Aorta (tissue), 5 donors: ENCODE results near the gene CATSPERB. TPM values are rescaled to one million over a fixed set of nuclear protein-coding genes. Genes with fewer than 3 reads are reported as not detected.
"Not testable (repeated sequence)": the region's sequence is repeated elsewhere in the genome, so short reads cannot be mapped to it uniquely, and the experiment has no call there.

Experiments used
- ATAC-seq: fragments of 200-7000 bp; cut with Tn5 transposase; one replicate; pipeline ENCODE4 v1.9.1; 2022; ENCODE audit warnings: moderate library complexity; ENCODE audit not compliant: low FRiP score
- DNase-seq, 2 donors: peaks; one replicate each; pipeline ENCODE4 v3.0.0-alpha.2; 2020
- H3K27ac ChIP-seq, 2 donors: one replicate each; pipeline ENCODE4 v1.5.1; 2013; ENCODE audit warnings: low read length in 2 of 2, mild to moderate bottlenecking in 2 of 2, moderate library complexity in 2 of 2, control low read depth in 1 of 2, inconsistent platforms in 1 of 2, low read depth in 1 of 2
- H3K27me3 ChIP-seq, 2 donors: one replicate each; pipeline ENCODE4 v1.6.1; 2013; ENCODE audit warnings: control low read depth in 1 of 2, low read length in 1 of 2, mild to moderate bottlenecking in 1 of 2, moderate library complexity in 1 of 2; ENCODE audit not compliant: insufficient read depth in 2 of 2, control insufficient read depth in 1 of 2
- H3K36me3 ChIP-seq, 2 donors: one replicate each; pipeline ENCODE4 v1.6.1; 2013; ENCODE audit warnings: control low read depth in 1 of 2, low read length in 1 of 2, mild to moderate bottlenecking in 1 of 2; ENCODE audit not compliant: insufficient read depth in 2 of 2, control insufficient read depth in 1 of 2
- H3K4me1 ChIP-seq, 2 donors: one replicate each; pipeline ENCODE4 v1.6.1; 2013; ENCODE audit warnings: low read length in 2 of 2, control low read depth in 1 of 2, mild to moderate bottlenecking in 1 of 2, moderate library complexity in 1 of 2; ENCODE audit not compliant: insufficient read depth in 2 of 2, control insufficient read depth in 1 of 2
- H3K4me3 ChIP-seq, 2 donors: one replicate each; pipeline ENCODE4 v1.5.1; 2013; ENCODE audit warnings: low read length in 2 of 2, control low read depth in 1 of 2, mild to moderate bottlenecking in 1 of 2
- H3K9me3 ChIP-seq: one replicate; pipeline ENCODE4 v1.6.1; 2013; ENCODE audit warnings: mild to moderate bottlenecking, low read length; ENCODE audit not compliant: control insufficient read depth
- WGBS, 2 donors: extraction: QIAGEN DNeasy Blood & Tissue Kit; methylation state at CpG; one replicate each; pipeline ENCODE4 v1.1.7; 2013; 5-methylcytosine and 5-hydroxymethylcytosine counted together
- intact Hi-C, 2 donors: fragments of 100-400 bp; cut with DNase I; formaldehyde crosslinking; loops; one replicate each; pipeline versions ENCODE4 v1.14.2 to v1.15.0; 2022
- polyA plus RNA-seq, 2 donors: library from polyadenylated mRNA; stranded (reverse); fragments of 200-250 nt; gene quantifications; one replicate each; pipeline ENCODE4 v1.2.3, GENCODE V29; 2013
- total RNA-seq, 2 donors: library from RNA; stranded (reverse); fragmentation: NEBNext Ultra II Directional; extraction: Animal tissue kit (Norgen Biotek cat#: 25700); gene quantifications; one replicate each; pipeline ENCODE4 v1.2.1, GENCODE V29; 2021
- donor health status: healthy with polysubstance abuse.
- donor health status: Bipolar disorder and iron deficiency.
- donor health status: DM: no; HTN: no; CAD: no.
- donor health status: DM: no; HTN: no; CAD: no.
- donor health status: DM: yes; HTN: yes; CAD: no.

The CATSPERB gene
- total and polyA plus RNA-seq, 4 donors, result 1.1 to 15.3 (median 11.1) TPM

GRCh38 chr14:91573528-91573893 lies 158.4 kb downstream of the CATSPERB start:
- H3K4me3 ChIP-seq, result no peak overlapping the region
- DNase-seq, result no peak

GRCh38 chr14:91570021-91570420 lies 161.9 kb downstream of the CATSPERB start:
- H3K36me3 ChIP-seq, result no peaks in the 10 kb centered on the region
- ATAC-seq (no peak), DNase-seq (no peak)
- no peaks in the 10 kb centered on the region for H3K4me1 ChIP-seq
- H3K4me3 ChIP-seq, result no peak overlapping the region
- H3K27me3 ChIP-seq, result no peaks in the 10 kb centered on the region
- WGBS, 2 donors, result 80 to 86% methylated on average over 1 of the region's 1 CpG
- H3K27ac ChIP-seq, result no peak overlapping the region
- intact Hi-C loops, result loop anchor here in 1 of 2 donors (5.0 kb wide), 1 partner anchor 58 kb away; the partner anchor contains the start of gene PPP4R3A
- no peaks in the 10 kb centered on the region for H3K9me3 ChIP-seq

More at GRCh38 chr14:91573528-91573893, 158.4 kb downstream of the CATSPERB start:
- H3K27me3 ChIP-seq, result no peaks in the 10 kb centered on the region
- H3K4me1 ChIP-seq, result no peaks in the 10 kb centered on the region
- intact Hi-C loops, result loop anchor here in 1 of 2 donors (5.0 kb wide), 1 partner anchor 61 kb away; the partner anchor contains the start of gene PPP4R3A
- no peaks in the 10 kb centered on the region for H3K36me3 ChIP-seq
- H3K9me3 ChIP-seq, result no peaks in the 10 kb centered on the region
- ATAC-seq, result no peak
- peak overlapping the region in 1 of 2 donors; percentile 4 for H3K27ac ChIP-seq

- Histone ChIP-seq H3K36me3 (no peaks in the 10 kb centered on the region), H3K27me3 (no peaks in the 10 kb centered on the region), H3K4me1 (no peaks in the 10 kb centered on the region), H3K4me3 (no peak overlapping the region), H3K27ac (no peak overlapping the region), H3K9me3 (no peaks in the 10 kb centered on the region)
- no peak for DNase-seq
- intact Hi-C loops, result no loop called here
- ATAC-seq, result no peak
Observed at GRCh38 chr14:91569301-91569700, 162.6 kb downstream of the CATSPERB start.

GRCh38 chr14:91568626-91569025 lies 163.3 kb downstream of the CATSPERB start:
- Histone ChIP-seq H3K36me3 (no peaks in the 10 kb centered on the region), H3K4me1 (no peaks in the 10 kb centered on the region), H3K9me3 (no peaks in the 10 kb centered on the region), H3K27me3 (no peaks in the 10 kb centered on the region), H3K27ac (no peak overlapping the region), H3K4me3 (no peak overlapping the region)
- WGBS, 2 donors, result 94% methylated on average over 4 of the region's 4 CpGs
- intact Hi-C loops, result no loop called here
- DNase-seq, result no peak
- ATAC-seq, result no peak

- H3K36me3 ChIP-seq, H3K4me1 ChIP-seq, ATAC-seq, H3K27me3 ChIP-seq, H3K27ac ChIP-seq, H3K4me3 ChIP-seq, H3K9me3 ChIP-seq, intact Hi-C loops, DNase-seq: not testable (repeated sequence)
- 58 to 79% methylated on average over 4 of the region's 4 CpGs for WGBS, 2 donors
Observed at GRCh38 chr14:91567827-91568226, 164.1 kb downstream of the CATSPERB start.

GRCh38 chr14:91555531-91555930 lies 176.4 kb downstream of the CATSPERB start:
- Histone ChIP-seq H3K9me3 (no peaks in the 10 kb centered on the region), H3K4me3 (no peak overlapping the region), H3K36me3 (no peaks in the 10 kb centered on the region), H3K27ac (no peak overlapping the region), H3K27me3 (no peaks in the 10 kb centered on the region), H3K4me1 (no peaks in the 10 kb centered on the region)
- WGBS, 2 donors, result 87 to 97% methylated on average over 2 of the region's 2 CpGs
- DNase-seq, result no peak
- intact Hi-C loops, result no loop called here
- no peak for ATAC-seq

GRCh38 chr14:91554535-91555332 lies 177.2 kb downstream of the CATSPERB start:
- intact Hi-C loops, result no loop called here
- ATAC-seq (no peak), DNase-seq (no peak)
- Histone ChIP-seq H3K36me3 (no peaks in the 10 kb centered on the region), H3K4me3 (no peak overlapping the region), H3K27ac (no peak overlapping the region), H3K27me3 (no peaks in the 10 kb centered on the region), H3K9me3 (no peaks in the 10 kb centered on the region), H3K4me1 (no peaks in the 10 kb centered on the region)
- 95 to 96% methylated on average over 11 of the region's 11 CpGs for WGBS, 2 donors

GRCh38 chr14:91548108-91548507 lies 183.8 kb downstream of the CATSPERB start:
- WGBS, 2 donors, result 90% methylated on average over 3 of the region's 3 CpGs

More at GRCh38 chr14:91548108-91548507, 183.8 kb downstream of the CATSPERB start:
- Histone ChIP-seq H3K4me3 (no peak overlapping the region), H3K27me3 (no peaks in the 10 kb centered on the region), H3K9me3 (no peaks in the 10 kb centered on the region), H3K4me1 (no peaks in the 10 kb centered on the region), H3K27ac (no peak overlapping the region), H3K36me3 (no peaks in the 10 kb centered on the region)
- no peak for ATAC-seq
- DNase-seq, result no peak
- intact Hi-C loops, result no loop called here
